Measurements from ENCODE around the gene ARSG.

Gene ARSG

GRCh38 chr17:68456339-68457167, 165.3 kb downstream of the ARSG start:
- peak; percentile 73 for DNase-seq

- DNase-seq = peak; percentile 74
These were observed 165.9 kb downstream of the ARSG start, which contains the start of gene WIPI1 for GRCh38 chr17:68457168-68457538. TSS of gene WIPI1 (minus strand) at chr17:68457496. CDS start at chr17:68457421, 75 bp downstream.

- peak; percentile 99 for DNase-seq
These were observed 166.4 kb downstream of the ARSG start for GRCh38 chr17:68457539-68458259.

GRCh38 chr17:68458260-68459036, 167.2 kb downstream of the ARSG start:
- no peak for DNase-seq

GRCh38 chr17:68459037-68459639, 167.8 kb downstream of the ARSG start:
- no peak for DNase-seq

GRCh38 chr17:68460146-68460545, 168.9 kb downstream of the ARSG start:
- DNase-seq = peak; percentile 61

GRCh38 chr17:68460715-68461114, 169.4 kb downstream of the ARSG start:
- peak; percentile 38 for DNase-seq

- no peak for DNase-seq
These were observed 169.8 kb downstream of the ARSG start for GRCh38 chr17:68461122-68461539.

GRCh38 chr17:68461589-68461988, 170.3 kb downstream of the ARSG start:
- DNase-seq = no peak

- DNase-seq = peak; percentile 80
These were observed 171.3 kb downstream of the ARSG start for GRCh38 chr17:68462381-68463210.

GRCh38 chr17:68463211-68464019, 172.1 kb downstream of the ARSG start:
- DNase-seq = no peak

GRCh38 chr17:68468334-68468733, 177.0 kb downstream of the ARSG start:
- no peak for DNase-seq

GRCh38 chr17:68468788-68469187, 177.5 kb downstream of the ARSG start:
- no peak for DNase-seq

Data from retina (tissue), 1 donor.